NCI-H524 (cell line): ENCODE measurements around the gene CHST8.

ENCODE experiments used
- DNase-seq, 2 experiments: peaks; one replicate each; lab custom pipeline; 2025; lab: John Stamatoyannopoulos, UW

The CHST8 gene

DNA sequence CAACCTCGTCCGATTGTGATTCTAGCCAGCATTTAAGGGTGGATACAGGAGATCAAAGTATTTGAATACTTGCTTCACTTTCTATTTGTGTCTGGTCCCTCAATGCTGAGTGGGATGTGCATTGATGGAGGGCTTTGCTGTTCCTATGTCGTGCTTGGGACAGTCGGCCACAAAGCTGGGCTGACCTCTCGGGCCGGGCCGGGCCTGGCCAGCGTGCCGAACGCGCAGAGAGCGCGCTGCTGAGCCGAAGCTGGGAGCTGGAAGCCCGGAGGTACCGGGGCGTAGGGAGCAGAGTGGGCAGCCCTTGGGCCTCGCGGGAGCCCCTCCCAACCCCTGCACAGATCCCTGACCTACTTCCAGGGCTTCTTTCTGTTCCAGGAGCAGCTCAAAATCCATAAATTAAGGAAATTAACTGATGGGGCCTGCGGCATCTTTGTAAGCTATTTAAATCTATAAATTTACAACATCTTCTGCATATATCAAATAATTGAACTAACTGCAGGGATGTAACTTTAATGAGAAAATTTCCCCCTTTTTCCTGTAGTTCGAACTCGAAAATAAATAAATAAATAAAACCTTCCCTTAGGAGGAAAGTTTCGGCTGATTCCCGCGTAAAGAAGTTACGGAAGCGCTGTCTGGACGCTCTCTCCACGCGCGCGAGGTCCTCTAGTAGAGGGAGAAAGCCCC is 173.1 kb downstream of the CHST8 start:
- DNase-seq, result peak in 1 of 2 experiments; percentile 21

DNA sequence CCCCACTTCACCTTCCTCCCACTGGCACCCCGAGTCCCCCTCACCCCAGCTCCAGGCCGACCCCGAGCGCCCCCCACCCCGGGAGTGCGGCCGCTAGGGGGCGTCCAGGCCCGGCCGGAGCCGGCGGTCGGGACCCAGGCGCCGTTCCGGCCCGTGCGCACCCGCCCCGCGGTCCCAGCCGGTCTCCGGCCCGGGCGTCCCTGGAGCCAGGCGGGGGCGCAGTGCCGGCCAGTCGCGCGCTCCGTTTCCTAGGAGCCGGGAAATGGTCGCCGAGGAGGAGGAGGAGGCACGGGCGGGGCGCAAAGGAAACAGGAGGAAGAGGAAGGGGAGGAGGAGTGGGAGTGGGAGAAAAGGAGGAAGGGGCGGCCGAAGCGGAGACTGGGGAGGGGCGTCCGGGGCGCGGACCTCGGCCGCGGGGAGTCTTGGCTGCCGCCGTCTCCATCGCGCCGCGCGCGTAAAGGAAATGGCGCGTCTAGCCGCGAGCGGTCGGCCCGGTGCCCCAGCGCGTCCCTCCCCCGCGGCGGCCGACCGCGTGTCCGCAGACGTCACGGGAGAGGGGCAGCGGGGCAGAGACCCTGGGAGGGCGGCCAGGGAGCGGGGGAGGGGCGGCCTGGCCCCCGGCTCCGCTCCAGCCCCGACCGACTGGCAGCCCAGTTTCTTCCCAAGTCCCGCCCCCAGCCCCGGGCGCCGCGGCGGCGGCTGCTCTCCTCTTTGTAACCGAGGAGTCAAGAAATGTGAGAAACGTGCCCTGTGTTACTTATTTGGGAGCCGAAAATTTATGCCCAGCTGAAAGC is 173.8 kb downstream of the CHST8 start:
- peak; percentile 68 to 84 for DNase-seq

- peak; percentile 45 to 63 for DNase-seq
Measured at GRCh38 chr19:33796164-33796875, 174.6 kb downstream of the CHST8 start, which contains the start of gene KCTD15. Gene KCTD15, plus strand, starts transcription at chr19:33796870. Its CDS starts 3,585 bp downstream, at chr19:33800455.

- DNase-seq, result peak; percentile 38 to 76
Measured at GRCh38 chr19:33797802-33798671, 176.3 kb downstream of the CHST8 start.

GRCh38 chr19:33798681-33799111 is 176.9 kb downstream of the CHST8 start:
- no peak for DNase-seq

DNA sequence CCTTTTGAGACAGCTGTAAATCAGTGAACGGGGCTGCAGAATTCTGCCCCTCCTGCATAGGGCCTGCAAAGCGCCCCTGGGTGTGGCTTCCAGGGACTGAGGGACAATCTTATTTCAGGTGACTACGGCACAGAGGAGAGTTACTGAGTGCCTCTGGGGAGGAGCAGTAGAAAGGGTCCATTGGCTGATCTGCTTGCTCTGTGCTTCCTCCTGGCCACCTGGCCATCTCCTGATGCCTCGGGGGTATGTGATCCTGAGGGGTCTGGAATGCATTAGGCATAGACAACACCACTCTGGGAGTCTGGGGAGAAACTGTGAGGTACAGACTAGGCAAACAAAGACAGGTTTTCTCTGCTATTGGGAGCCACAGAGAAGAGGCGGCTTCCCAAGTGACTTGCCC is 177.7 kb downstream of the CHST8 start:
- no peak for DNase-seq

DNA sequence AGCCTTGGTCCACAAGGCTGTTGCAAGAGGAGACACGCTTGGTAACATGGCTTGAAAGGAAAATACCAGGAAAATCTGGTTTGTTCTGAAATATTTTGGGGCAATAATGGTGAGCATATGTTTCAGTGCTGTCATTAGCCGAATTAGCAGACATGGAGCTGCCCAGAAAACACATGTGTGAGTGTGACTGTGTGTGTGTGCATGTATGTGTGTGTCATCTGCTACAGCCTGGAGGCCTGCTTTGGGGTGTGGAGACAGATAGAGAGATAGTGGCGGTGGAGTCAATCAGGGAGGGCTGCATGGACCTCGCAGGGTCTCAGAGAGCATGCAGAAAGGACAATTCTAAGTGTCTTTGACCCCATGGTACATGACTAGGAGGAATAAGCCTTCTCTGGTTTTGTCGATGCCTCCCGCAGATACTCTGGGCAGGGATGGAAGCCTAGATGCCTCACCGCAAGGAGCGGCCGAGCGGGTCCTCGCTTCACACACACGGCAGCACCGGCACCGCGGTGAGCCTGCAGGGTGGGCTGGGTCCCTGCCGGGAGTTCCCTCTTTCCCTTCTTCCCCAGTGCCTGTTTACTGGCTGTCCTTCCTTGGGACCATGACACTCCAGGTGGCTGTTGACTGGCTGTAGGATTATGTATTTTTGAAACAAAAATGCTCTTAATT is 178.4 kb downstream of the CHST8 start:
- no peak for DNase-seq

- no peak for DNase-seq
Measured at GRCh38 chr19:33801411-33801810, 179.7 kb downstream of the CHST8 start.

DNA sequence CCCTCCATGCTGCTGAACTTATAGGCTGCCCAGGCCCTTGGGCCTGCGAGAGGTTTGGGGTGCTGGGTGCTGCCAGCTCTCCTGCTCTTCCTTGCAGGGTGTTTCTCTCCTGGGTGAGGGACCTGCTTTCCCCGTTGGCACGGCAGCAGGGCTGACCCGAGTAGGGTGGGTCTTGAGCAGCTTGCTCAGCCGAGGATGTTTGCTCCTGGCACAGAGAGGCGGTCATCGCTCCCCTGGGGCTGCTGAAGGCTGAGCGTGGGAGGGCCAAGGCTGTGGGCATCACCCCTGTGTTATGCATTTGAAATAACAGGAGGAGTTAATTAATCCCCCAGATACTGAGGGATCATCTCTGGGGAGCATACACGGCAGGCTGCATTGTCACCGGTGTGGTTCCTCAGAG is 180.2 kb downstream of the CHST8 start:
- DNase-seq, result no peak

GRCh38 chr19:33802801-33803200 is 181.0 kb downstream of the CHST8 start:
- no peak for DNase-seq

DNA sequence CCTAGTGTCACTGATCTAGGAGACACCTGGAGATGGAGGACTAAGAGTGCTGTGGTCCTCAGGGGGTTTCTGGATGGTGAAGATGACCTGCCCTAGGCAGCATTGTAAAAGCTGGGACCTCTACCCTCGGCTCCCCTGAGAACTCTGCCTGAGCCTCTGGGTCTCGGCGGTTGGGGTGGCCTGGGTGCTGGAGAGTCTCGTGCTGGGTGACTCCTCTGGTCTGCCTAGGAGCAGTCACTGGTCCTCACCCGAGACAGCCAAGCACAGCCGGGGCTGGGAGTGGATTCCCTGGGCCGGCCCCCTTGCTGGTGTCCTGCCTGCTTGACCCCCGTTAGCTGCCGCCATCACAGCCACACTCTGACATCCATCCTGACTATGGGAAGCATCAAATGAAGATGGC is 181.6 kb downstream of the CHST8 start:
- DNase-seq, result no peak

DNA sequence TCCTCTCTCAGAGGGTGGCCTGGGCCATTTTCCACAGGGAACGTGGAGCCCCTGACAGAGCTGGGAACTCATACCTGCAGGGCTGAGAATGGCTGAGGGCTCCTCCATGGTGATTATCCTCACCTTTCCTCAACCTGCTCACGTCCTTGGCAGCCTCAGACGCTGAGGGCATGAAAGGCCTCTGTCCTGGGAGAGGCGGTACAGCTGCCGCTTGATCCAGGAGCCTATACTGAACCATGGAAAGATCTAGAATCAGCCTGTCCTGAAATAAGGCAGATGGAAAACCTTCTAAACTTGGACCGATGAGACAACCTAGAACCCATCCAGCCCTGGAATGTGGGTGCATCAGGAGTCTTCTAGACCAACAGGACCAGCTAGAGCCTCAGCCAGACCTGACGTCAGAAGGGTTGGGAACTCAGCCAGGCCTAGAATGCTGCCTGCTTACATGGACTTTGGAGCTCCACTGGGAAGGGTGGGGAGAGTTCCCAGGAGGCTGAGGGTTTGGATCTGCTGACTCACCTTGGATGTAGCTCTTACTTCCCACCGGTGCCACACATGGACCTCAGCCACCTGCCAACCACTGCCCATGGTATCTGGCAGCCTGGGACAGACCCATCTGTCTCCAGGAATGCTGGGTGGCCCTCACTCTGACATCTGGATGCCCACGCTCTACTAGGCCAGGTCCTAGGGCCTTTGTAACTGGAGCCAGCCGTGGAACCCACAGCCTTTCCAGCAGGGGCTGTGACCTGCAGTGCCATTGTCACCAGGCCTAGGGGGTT is 182.5 kb downstream of the CHST8 start:
- no peak for DNase-seq

DNA sequence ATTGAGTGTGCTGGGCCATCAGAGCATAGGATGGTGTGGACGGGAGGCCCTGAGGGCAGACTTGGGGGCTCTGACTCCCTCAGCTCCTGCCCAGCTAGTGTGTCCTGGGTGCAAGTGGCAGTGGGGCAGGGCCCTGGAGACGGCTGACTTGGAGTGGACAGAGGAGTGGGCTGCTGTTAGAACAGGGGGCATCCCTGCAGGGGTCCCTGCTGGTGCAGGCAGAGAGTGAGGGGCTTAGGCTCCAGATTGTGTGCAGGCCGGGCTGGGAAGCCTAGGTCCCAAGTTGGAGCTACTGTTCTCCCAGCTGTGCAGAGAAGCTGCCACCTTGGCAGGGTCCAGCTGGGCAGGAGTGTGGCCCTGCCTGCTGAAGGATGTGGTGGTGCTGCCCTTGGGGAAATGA is 183.6 kb downstream of the CHST8 start:
- DNase-seq, result no peak

DNA sequence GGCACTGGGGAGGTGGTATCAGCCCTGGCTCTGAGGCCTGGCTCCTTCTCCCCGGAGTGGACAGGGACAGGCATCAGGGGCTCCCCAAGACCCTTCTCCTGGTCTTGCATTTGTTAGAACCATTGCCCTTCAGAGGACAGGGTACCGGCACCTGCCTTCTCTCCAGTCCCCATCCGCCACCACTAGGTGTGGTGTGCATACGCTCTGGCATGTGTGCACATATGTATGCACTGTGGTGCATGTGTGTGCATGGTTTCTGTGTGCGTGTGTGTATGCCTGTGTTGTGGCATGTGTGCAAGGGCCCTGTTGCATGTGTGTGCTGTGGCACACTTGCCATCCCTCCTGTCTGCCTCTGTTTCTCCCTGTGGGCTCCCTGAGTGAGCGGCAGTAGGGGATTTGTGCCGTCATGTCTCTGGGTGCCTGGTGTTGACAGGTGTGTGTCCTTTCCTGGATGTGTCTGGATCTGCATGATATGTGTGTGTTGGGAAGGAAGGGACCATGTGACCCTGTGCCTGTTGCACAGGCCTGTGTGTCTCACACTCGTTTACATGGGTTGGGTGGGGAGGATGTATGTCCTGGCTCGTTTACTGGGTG is 184.2 kb downstream of the CHST8 start:
- DNase-seq, result no peak

DNA sequence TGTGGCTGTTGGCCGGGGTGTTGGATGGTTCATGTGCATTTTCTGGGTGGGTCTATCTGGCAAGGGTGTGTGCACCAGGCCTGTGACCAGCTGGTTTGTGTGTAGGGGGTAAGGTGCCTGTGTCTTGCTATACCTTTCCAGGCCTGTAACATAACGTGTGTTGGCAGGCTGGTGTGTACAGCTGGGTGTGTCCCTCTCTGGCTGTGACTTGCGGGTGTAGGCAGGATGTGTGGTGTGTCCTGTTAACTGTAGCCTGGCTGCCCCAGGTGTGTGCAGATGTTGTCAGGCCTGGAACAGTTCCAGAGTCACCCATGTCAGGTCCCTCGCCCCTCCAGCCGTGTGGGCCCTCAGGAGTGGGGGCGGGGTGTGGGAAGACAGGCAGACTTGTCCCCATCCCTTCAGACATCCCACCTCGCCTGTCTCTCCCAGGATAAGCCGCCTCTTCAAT is 184.7 kb downstream of the CHST8 start:
- no peak for DNase-seq

- DNase-seq, result no peak
Measured at GRCh38 chr19:33808399-33808798, 186.6 kb downstream of the CHST8 start.

GRCh38 chr19:33809960-33810359 is 188.2 kb downstream of the CHST8 start:
- DNase-seq, result no peak

DNA sequence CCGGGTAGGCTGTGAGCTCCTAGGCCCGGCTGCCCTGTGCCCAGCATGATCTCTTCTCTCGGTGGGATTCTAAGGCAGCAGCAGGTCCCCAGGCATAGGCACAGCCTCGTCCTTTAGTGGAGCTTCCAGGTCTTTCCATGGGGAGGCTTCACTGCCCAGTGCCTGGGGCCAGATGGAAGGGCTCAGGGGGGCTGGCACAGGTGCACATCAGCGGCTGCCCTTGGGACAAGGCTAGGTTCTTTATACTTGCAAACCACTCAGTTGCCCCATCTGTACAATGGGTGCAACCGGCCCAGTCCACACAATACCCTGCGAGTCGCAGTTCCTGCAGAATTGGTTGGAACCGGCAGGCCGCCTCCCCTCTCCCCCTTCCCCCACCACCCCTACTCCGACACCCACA is 189.1 kb downstream of the CHST8 start:
- DNase-seq, result no peak

- no peak for DNase-seq
Measured at GRCh38 chr19:33811246-33811645, 189.5 kb downstream of the CHST8 start.
